HG02798 (cell line): ENCODE data around the gene GTF3C4.

Source experiments
- ATAC-seq: cut with Tn5 transposase; IDR thresholded peaks from one replicate; pipeline ENCODE4 v1.9.1; 2021; ENCODE audit warnings: mild to moderate bottlenecking; ENCODE audit not compliant: unreplicated experiment, poor library complexity

GTF3C4 gene

DNA sequence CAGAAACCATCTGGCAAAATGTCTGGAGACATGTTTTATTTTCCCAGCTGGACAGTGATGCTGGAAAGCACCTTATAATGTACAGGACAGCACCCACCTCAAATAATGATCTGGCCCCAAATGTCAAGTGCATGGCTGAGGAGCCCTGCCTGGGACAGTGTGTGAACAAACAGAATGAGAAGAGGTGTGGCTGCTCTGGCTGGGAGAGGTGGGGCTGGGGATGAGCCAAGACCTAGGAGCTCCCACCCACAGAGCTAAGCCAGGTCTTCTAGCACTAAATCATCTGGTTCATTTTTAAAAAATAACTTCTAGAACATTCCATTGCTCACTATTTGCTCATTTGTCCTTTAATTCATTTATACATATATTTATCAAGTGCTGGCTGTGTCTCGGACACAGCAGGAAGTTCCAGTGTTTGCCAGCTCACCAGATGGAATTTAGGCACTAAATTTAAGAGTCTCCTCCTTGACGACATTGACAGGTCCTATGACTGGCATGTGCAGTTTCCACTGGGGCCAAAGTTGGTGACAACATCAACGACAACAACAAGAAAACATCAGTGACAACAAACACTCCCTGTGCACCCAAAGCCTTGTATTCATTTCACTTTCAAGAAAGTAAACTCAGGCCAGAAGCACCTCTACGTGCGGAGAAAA lies 59.1 kb downstream of the GTF3C4 start:
- no peak for ATAC-seq

DNA sequence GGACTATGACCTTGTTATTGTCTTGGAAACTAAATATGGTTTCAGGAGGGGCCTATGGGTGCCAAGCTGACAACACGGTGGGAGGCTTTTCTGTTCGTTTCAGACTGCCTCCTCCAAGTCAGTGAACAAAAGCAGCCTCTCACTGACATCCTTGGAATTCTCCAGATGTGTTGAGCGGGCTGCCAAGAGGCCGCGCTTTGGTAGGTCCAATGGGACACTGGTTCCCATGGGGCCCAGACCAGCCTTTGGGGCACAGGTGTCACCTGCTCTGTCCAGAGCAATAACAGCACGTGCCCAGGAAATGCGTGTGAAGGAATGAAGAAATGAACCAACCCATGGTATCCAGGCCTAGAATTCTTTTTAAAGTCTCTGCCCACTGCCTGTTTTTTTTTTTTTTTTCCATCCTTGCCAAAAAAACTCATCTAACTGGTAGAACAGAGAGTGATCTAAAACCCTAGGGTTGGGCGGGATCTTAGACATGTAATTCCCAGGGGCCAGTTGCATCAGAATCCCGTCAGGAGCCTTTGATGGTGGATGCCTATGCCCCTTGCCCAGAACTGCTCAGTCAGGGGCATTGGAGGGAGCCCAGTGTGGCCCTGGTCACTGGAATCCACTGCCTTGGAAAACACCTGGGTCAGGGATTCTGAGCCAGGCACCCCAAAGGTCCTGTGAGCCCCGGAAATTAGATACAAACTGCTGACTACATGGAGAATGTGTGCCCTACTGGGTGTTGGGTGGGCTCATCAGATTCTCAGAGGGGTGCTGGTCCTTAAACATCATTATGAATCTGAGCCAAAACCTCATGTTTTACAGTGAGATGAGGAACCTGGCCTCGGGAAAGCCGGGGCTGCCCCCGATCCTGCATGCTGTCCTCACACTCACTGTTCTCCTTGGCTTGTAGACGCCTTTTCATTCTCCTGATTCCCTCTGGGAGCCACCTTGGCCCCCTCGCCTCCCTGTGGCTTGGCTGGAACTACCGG lies 60.1 kb downstream of the GTF3C4 start:
- ATAC-seq, result no peak

DNA sequence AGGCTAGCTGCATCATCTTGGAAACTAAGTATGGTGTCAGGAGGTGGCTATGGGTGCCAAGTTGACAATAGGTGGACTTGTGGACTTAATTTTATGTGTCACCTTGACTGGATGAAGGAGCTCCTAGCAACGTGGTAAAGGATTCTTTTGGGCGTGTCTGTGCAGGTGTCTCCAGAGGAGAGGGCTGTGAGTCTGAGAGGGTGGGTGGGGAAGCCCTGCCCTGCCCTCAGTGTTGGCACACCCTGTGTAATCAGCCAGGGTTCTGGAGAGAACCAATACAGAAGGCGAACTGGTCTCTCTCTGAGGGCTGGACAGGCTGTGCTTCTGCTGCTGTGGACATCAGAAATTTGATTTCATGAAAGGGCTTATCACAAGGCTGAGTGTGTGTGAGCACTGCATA lies 61.0 kb downstream of the GTF3C4 start:
- ATAC-seq, result no peak

DNA sequence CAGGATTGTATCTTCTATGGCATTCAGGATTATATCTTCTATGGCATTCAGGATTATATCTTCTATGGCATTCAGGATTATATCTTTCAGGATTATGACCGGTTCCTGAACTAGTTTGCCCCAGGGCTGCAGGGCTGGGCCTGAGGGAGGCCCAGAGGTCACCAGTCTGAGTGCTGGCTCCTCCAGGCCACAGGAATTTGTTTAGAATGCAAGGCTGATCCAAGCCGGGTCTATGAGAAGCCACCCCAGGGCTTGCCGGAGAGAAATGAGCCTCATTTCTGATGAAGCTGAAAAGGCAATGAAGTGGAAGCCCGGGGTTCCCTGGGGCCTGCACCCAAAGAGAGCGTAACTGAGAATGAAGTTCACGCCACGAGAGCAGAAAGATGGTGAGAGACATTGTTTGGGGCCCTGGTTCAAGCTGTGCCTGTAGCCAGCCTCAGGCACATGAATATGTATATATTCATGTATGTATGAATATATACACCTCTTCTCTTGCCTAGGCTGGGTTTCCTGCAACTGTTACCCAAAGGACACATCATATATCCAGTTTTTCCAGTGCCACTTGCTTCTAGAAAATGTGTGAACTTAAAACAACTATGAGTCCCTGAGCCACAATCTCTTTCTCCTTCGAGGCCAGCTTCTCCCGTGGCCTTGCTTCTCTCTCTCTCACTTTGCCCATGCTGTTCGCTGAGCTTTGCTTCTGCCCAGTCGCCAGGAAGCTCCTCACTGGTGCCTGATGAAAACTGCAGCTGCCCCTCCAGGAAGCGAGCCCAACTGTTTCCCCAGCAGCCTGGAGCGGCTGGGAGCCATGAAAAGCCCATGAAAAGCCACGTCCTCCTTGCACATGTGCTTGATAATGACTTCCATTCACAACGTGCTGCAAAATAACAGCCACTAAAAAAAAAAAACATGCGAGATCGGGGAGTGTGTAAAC lies 62.3 kb downstream of the GTF3C4 start:
- ATAC-seq, result no peak

DNA sequence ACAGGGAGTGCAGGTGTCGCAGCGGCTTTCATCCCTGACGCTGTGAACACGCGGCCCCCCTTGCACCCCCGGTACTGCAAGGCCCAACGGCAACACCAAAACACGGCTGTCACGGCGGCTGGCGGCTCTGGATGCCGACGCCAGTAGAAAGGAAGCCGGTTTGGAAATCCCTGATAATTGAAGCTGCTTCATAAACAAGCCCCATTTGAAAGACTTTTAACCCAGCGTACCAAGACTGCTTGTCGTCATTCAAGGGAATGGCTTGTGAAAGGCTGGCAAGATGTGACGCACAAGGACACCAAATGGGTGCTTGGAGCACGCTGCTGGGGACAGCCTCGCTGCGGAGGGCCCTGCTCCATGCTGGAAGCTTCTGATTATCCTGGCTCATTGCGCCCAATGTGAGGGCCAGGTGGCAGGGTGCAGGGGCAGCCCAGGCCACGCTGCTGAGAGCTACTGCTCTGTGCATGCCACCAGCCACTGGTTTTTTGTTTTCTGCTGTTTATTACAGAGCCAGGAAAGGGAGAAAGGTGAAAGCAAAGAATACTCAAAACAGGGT lies 63.1 kb downstream of the GTF3C4 start:
- ATAC-seq, result no peak

DNA sequence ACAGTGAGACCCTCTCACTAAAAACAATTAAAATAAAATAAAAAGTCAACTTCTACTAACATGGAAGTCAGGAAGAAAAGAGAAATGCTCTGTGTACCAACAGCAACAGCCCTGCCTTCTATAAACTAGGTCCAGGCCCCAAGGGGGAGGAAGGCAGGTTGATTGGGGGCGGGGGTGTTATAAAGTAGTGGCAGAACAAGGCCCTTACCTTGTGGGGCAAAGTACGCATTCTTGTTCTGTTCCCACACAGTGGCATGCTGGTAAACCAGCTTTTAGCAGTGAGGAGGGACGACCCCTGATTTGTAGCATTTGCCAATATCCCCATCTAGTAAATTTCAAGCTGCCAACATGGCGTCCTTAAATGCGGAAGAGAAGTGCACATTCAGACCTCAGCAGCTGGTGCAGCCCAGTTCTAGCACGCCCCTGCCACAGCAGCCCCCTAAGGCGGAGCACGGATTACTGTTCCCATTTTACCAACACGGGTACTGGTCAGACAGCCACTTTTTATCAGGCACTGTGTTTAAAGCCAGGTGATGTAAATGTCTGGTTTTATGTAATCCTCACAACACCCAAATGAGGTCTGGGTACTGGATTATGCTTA lies 69.5 kb downstream of the GTF3C4 start:
- ATAC-seq, result no peak

DNA sequence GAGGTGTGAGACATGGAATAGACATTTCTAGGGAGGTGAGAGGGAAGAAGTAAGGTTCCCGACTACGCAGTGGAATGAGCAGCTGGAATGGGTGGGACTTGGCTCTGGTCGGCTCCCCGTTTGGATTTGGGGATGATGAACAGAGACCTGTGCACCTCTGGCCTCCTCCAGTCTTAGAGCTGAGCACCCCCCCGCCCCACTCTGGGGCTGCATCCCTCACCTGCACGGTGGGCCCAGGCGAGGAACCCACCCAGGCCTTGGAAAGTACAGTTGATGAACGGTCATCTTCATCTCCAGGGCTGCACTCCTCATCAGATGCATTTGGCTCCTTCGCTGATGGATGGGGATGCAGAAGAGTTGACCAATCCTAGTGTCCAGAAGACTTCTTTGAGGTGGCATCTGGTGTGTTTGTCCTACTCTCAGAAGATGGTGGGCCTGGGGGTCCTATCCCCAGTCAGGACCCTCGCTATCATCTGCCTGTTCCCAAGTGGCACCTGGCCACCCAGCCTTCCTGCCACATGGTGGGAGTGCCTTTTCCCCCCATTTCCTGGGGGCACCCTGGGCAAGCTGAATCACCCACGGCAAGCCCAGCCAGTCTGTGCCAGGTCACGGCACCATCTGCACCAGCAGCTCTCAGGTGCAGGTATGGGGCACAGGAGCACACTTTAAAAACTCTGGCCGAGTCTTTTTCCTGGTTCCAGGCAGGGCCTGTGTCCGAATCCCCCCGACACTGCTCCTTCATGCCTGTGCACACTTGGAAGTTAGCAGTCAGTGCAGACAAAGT lies 70.5 kb downstream of the GTF3C4 start:
- ATAC-seq, result no peak

DNA sequence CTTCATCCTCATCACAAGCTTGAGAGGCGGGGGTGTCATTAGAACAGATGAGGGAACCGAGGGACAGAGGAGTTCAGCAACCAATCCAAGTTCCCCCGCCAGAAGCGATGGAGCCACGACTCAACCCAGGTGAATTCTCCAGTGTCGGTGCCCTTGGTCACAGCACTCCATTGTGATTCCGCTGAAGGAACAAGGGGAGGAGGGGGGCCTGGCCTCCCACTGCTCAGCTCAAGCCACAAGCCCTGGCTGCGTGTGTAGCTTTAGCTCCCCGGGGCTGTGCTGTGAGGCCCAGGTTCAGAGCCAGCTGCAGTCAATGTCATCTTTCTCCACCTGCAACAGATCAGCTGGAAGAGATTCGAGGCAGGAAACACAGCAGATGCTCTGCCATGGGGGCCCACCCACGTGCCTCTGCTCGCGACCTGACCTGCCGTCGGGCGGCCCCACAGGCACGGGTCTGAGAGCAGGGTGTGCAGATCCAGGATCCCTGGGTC lies 72.6 kb downstream of the GTF3C4 start:
- no peak for ATAC-seq

DNA sequence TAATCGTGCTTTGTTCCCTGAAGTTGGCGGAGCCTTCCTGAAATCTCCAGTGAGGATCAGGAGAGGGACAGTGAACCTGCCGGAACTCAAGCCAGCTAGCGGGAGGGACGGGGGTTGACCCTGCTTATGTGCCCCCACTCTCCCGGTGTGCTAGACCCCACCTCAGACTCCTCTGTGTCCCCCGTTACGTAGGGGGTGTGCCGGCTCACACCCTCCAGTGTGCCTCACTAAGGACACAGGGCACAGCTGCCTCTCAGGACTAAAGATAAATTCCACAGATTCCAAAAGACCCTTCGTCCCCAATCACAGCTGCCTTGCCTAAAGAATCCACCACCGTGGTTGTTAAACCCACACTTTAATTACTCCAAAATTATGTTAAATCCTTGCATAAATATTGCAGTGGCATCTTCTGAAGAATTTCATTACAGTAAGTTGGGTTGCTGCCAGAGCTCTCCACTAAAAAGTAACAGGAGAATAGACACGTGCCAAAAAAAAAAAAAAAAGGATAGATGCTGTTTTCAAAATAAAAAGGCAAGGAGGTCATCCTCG lies 73.7 kb downstream of the GTF3C4 start:
- ATAC-seq, result no peak
